ENCODE data around the gene IL24.
"Not testable (repeated sequence)": the region's sequence is repeated elsewhere in the genome, so short reads cannot be mapped to it uniquely, and the experiment has no call there.

The IL24 gene

GRCh38 chr1:206905295-206906164 is 8.3 kb downstream of the IL24 start:
- peak; percentile 98 for DNase-seq

- DNase-seq: no peak
Observed at GRCh38 chr1:206907304-206907991, 10.2 kb downstream of the IL24 start.

- no peak for DNase-seq
Observed at GRCh38 chr1:206908038-206908437, 10.8 kb downstream of the IL24 start.

- DNase-seq: no peak
Observed at GRCh38 chr1:206909161-206909882, 12.1 kb downstream of the IL24 start.

- DNase-seq: no peak
Observed at GRCh38 chr1:206909883-206910318, 12.7 kb downstream of the IL24 start.

GRCh38 chr1:206911064-206911663 is 13.9 kb downstream of the IL24 start:
- DNase-seq: peak; percentile 67

- DNase-seq: peak; percentile 79
Observed at GRCh38 chr1:206912445-206913095, 15.3 kb downstream of the IL24 start.

GRCh38 chr1:206913766-206914537 is 16.7 kb downstream of the IL24 start:
- no peak for DNase-seq

GRCh38 chr1:206915030-206915735 is 17.9 kb downstream of the IL24 start:
- DNase-seq: no peak

- no peak for DNase-seq
Observed at GRCh38 chr1:206916000-206916709, 18.9 kb downstream of the IL24 start.

GRCh38 chr1:206918076-206918475 is 20.8 kb downstream of the IL24 start:
- DNase-seq: no peak

- DNase-seq: no peak
Observed at GRCh38 chr1:206921772-206922265, 24.6 kb downstream of the IL24 start, which contains the start of gene FCMR. TSS of gene FCMR (minus strand) at chr1:206921941. CDS start at chr1:206921854, 87 bp downstream.

- DNase-seq: no peak
Observed at GRCh38 chr1:206922524-206922923, 25.3 kb downstream of the IL24 start.

GRCh38 chr1:206923009-206923960 is 26.0 kb downstream of the IL24 start:
- no peak for DNase-seq

- DNase-seq: not testable (repeated sequence)
Observed at GRCh38 chr1:206923961-206924557, 26.8 kb downstream of the IL24 start.

- no peak for DNase-seq
Observed at GRCh38 chr1:206924592-206925105, 27.4 kb downstream of the IL24 start.

- no peak for DNase-seq
Observed at GRCh38 chr1:206925106-206925736, 28.0 kb downstream of the IL24 start.
